Glutamatergic neuron (in vitro differentiated cells): ENCODE measurements around the gene CCR5AS.
"Not testable (repeated sequence)": the region's sequence is repeated elsewhere in the genome, so short reads cannot be mapped to it uniquely, and the experiment has no call there.

Experiments
- DNase-seq: peaks from one replicate; pipeline ENCODE4 v3.0.0; 2022
- H3K27ac Mint-ChIP-seq: one replicate; pipeline ENCODE4 v1.8.0; 2020; ENCODE audit warnings: mild to moderate bottlenecking, mixed read lengths, inconsistent platforms; ENCODE audit not compliant: unreplicated experiment
- H3K27me3 Mint-ChIP-seq: one replicate; pipeline ENCODE4 v1.8.0; 2020; ENCODE audit warnings: mild to moderate bottlenecking, moderate library complexity, mixed read lengths, inconsistent platforms; ENCODE audit not compliant: unreplicated experiment
- H3K36me3 Mint-ChIP-seq: one replicate; pipeline ENCODE4 v1.8.0; 2020; ENCODE audit warnings: mild to moderate bottlenecking, mixed read lengths, inconsistent platforms; ENCODE audit not compliant: unreplicated experiment
- H3K4me1 Mint-ChIP-seq: one replicate; pipeline ENCODE4 v1.8.0; 2020; ENCODE audit warnings: mild to moderate bottlenecking, low read depth, mixed read lengths, inconsistent platforms; ENCODE audit not compliant: unreplicated experiment
- H3K4me3 Mint-ChIP-seq: one replicate; pipeline ENCODE4 v1.8.0; 2020; ENCODE audit warnings: mild to moderate bottlenecking, mixed read lengths, inconsistent platforms; ENCODE audit not compliant: unreplicated experiment
- H3K9me3 Mint-ChIP-seq: one replicate; pipeline ENCODE4 v1.8.0; 2020; ENCODE audit warnings: mild to moderate bottlenecking, moderate library complexity, mixed read lengths, inconsistent platforms; ENCODE audit not compliant: unreplicated experiment
- CTCF ChIP-seq: fragments of 200-600 bp; sonication (generic); IDR thresholded peaks from one replicate; pipeline ENCODE4 v1.5.0; 2021; ENCODE audit not compliant: partially characterized antibody, unreplicated experiment

Gene CCR5AS

DNA sequence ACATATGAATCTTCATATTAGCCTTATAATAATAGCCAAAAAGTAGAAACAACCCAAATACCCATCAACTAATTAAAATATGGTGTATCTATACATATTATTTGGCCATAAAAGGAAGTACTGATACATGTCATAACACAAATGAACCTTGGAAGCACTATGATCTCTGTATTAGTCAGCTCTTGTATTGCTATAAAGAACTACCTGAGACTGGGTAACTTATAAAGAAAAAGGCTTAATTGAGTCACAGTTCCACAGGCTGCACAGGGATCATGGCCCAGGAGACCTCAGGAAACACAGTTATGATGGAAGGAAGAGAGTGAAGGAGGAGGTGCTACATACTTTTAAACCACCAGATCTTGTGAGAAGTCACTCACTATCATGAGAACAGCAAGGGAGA lies 69.0 kb downstream of the CCR5AS start:
- Mint-ChIP-seq H3K27me3 (no peaks in the 10 kb centered on the region), H3K9me3 (peaks cover 3% of the 10 kb centered on the region), H3K4me1 (no peaks in the 10 kb centered on the region), H3K4me3 (no peak overlapping the region), H3K27ac (no peak overlapping the region), H3K36me3 (peaks cover 8% of the 10 kb centered on the region)
- no peak for TF ChIP-seq CTCF
- DNase-seq, result no peak

- Mint-ChIP-seq H3K9me3 (peaks cover 3% of the 10 kb centered on the region), H3K27me3 (no peaks in the 10 kb centered on the region), H3K27ac (no peak overlapping the region), H3K4me1 (no peaks in the 10 kb centered on the region), H3K4me3 (no peak overlapping the region), H3K36me3 (peaks cover 8% of the 10 kb centered on the region)
- TF ChIP-seq CTCF, result no peak
- DNase-seq, result no peak
Observed at GRCh38 chr3:46335541-46335940, 71.3 kb downstream of the CCR5AS start.

DNA sequence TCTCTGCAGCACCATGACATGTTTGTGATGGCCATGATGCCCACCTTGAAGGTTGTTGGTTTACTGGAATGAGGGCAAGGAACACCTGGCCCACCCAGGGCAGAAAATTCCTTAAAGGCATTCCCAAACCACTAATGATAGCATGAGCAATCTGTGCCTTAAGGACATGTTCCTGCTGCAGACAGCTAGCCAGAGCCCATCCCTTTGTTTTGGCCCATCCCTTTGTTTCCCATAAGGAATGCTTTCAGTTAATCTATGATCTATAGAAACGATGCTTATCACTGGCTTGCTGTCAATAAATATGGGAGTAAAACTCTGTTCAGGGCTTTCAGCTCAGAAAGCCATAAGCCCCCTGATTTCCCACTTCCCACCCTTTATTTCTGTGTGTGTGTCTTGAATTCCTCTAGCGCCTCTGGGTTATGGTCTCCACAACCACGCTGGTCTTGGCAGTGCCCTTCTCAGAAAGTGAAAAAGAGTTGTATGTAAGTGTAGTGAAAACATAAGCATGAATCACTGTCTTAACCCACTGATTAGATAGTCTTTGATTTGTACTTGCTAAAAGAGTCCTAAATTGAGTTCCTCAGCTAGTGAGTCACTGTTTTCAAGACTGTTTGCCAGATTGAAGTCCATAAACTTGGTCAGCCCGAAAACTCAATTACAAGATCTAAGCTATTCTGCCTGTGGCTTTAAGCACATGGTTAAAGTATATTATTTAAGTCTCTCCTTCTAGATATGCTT lies 72.0 kb downstream of the CCR5AS start:
- DNase-seq, result no peak
- Mint-ChIP-seq H3K4me3 (no peak overlapping the region), H3K36me3 (peaks cover 8% of the 10 kb centered on the region), H3K4me1 (no peaks in the 10 kb centered on the region), H3K27me3 (no peaks in the 10 kb centered on the region), H3K9me3 (peaks cover 3% of the 10 kb centered on the region), H3K27ac (no peak overlapping the region)
- no peak for TF ChIP-seq CTCF

DNA sequence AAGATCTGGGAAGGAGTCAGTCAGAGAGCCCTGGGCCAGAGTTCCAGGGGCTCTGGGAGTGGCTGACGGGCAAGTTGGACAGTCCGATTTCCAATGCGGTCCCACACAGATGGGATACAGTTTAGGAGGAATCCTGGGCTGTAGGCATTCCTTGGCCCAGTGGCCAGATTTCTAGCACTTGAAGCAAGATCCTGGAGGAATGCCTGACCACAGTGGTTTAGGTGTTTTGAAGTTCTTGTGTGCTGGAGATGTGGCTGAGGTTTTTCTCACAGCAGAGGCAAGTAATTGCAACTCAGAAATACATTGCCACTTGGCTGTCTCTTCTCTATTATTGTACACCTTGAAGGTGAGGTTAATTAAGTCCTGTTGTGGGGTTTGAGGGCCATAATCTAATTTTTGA lies 76.2 kb downstream of the CCR5AS start:
- H3K4me1 Mint-ChIP-seq, DNase-seq, H3K27ac Mint-ChIP-seq, H3K36me3 Mint-ChIP-seq, H3K9me3 Mint-ChIP-seq, H3K4me3 Mint-ChIP-seq, H3K27me3 Mint-ChIP-seq: not testable (repeated sequence)

- Mint-ChIP-seq H3K9me3 (no peaks in the 10 kb centered on the region), H3K4me1 (no peaks in the 10 kb centered on the region), H3K27me3 (peaks cover 4% of the 10 kb centered on the region), H3K36me3 (no peaks in the 10 kb centered on the region), H3K27ac (no peak overlapping the region), H3K4me3 (no peak overlapping the region)
- TF ChIP-seq CTCF, result no peak
- DNase-seq, result no peak
Observed at GRCh38 chr3:46325645-46326300, 81.1 kb downstream of the CCR5AS start.
